NCI-H748 treated with DMSO at 0.1 percent for 48 hours (cell line): ENCODE measurements around the gene CAPN13.

ENCODE experiments used
- DNase-seq: peaks from one replicate; lab custom pipeline; 2025; lab: John Stamatoyannopoulos, UW

CAPN13 gene

DNA sequence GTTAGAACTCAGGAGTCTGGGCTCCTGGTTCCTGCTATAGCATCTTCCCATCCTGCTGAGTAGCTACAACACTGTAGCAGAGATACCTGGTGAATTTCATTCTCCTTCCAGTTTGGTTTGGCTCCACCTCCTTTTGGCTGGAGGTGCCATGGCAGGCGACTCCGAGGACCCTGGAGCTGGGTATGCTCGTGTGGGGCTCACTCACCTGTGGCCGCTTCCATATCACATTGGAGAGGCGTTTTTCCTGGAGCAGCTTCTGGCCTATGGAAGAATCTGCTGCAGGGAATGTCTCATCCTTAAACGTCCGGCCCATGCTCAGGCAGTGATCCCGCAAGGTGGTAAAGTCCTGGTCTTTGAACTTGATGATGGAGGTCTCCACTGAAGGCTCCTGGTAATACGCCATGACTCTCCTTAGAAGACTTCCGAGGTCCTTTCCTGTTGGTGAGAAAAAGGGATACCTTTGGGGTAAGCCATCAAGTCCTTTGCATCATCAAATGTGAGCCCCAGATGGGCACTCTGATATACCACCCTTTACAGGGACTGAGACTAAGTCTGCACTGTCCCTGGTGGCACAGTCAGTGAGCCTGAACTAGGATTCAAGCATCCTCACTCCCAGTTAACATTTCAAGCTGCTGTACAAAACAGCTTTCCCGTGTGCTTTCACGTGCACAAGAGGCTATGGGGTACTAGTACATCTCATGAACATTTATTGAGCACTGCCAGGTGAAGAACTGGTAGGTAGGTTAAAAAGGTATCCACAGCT, 20.1 kb downstream of the CAPN13 start:
- DNase-seq = no peak

DNA sequence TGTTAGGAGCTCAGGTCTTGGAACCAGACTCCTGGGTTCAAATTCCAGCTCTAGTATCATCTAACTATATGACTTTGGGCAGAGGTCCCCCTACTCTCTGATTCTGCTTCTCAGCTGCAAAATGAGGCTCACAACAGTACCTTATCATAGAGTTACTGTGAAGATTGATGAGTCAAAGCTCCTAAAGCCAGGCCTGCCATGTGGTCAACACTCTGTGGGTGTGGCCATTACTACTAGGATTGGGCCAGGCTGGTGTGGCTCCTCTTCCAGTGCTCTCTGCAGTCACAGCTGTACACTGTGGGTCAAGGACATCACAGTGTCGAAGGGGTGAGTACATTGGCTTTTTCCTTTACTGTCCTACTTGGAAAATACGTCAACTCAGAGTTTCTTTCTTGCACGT, 22.6 kb downstream of the CAPN13 start:
- no peak for DNase-seq

DNA sequence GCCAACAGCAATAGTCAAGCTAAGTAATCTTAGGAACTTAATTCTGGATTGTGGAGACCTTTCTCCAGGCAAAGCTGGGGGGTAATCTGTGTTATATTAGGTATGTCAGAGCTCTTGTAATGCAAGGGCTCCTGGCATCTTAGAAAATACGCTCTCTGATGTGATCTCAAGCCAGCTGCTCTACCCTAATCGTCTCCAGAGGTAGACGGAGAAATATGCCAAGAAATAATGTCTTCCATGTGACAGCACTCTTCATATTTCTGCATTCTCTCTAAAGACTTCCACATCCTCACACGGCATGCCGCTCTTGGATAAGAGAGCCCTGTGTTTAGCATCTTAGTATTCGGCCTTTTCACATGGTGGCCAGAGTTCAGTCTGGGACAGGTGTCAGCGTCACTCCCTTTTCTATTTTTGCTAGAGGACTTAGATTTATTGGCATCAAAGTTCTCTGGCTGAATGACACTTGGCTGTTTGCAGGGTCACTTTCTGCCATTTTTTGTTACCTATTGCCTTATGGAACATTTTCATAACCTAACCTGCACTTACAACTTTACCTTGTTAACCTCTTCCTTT, 25.2 kb downstream of the CAPN13 start:
- no peak for DNase-seq

GRCh38 chr2:30781451-30781850, 25.8 kb downstream of the CAPN13 start:
- DNase-seq = no peak

DNA sequence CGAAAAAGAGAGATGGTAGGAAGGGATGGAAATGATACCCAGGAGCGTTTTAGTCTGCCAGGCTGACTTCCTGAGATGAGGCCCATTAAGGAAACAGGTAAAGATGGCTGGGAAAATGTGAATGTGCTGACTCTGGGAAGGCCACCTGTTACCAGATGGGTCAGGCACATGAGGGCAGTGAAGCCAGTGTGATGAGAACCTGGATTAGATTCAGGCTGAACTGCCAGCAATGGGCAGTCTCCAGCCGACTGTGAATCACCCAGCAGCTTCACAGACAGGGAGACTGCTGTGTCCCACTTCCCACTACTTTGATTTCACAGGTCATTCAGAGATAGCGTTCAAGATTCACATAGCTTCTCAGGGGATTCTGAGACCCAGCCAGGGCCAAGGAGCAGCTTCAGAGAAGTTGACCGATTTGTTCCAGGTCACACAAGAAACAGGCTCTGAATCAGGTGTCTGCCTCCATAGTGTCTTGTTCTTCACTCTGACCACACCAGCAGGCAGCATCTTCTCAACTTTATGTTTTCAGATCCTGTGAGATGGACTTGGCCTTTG, 26.4 kb downstream of the CAPN13 start:
- DNase-seq = no peak

- no peak for DNase-seq
Observed at GRCh38 chr2:30778611-30779010, 28.6 kb downstream of the CAPN13 start.

GRCh38 chr2:30777661-30778505, 29.4 kb downstream of the CAPN13 start:
- no peak for DNase-seq

- DNase-seq = no peak
Observed at GRCh38 chr2:30776831-30777635, 30.2 kb downstream of the CAPN13 start.

DNA sequence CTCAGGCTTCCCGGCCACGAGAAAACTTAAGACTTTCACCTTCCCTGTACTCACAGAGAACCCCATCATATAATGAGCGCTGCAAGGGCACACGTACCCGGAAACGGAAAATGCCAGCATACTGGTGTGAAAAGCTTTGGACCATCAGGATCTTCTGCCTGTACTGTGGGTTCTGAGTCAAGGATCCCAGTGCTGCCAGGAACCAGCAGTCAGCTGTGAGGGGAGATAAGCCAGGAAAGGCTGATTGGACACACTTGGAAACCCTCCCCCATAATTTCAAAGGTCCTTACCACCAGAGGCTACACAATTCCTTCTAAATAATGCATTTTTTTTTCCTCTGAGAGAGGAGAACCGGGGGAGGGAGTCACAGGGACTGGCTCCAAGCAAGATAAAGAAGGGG, 31.4 kb downstream of the CAPN13 start:
- DNase-seq = no peak

DNA sequence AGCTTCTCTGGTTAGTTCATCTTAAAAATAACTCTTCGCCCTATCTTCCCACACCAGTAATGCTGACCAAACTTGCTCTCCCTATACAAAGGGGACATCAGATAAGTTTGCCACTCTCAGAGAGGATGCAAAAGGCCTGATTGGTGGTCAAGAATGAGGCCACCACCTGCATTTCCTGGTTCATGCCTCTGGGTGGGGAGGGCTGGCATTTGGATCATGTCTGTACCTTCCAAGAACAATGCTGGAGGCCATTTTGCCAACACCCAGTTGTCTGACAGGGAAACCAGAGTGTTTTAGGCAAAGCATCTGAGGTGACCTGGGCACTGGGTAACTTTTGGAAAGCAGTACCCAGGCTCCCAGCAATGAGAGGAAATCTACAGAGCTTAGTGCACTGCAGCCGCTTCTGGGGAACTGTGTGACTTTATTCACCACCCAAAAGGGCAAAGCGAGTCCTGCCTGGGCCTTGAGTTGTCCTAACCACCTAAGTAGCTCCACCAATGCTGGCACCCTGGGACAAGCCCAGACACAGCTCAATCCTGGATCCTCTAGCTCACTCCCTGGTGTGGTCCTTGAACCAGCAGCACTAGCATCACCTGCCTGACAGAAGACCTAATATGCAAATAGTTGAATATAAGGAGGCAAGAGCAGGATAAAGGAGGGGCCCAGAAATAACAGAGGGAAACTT, 35.1 kb downstream of the CAPN13 start:
- no peak for DNase-seq

DNA sequence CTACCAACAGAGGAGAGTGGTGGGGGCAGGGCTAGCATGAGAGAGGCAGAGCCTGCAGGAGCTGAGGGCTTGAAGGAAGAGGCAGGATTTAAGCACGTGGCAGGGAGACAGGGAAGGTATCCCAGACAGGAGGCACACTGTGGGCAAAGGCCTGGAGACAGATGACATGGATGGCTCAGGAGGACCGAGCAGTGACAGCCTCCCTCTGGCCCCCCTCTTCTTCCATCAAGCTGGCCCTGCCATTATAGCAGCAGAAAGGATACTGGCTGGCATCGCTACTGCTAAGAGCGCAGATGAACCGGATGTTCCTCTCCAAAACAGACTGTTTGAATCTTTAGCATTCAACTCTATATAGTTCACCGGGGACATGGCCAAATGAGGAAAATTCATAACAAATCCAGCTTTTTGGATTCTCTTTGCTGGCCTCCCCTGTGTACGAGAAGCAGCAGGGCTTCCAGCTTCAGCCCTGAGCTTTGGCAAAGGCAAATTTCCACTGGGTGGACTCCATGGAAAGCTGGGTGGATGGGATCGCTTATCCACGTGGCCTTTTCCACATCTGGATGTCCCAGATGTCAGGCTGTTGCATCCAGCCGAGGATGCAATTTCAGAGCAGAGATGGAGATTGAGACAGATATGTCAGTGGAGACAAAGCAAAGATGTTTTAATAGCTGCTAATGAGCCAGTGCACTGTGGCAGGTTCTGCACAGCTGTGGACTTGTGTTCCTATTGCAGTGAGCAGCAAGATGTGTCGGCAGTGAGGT, 36.2 kb downstream of the CAPN13 start:
- DNase-seq = no peak

GRCh38 chr2:30769891-30770462, 37.3 kb downstream of the CAPN13 start:
- DNase-seq = no peak

GRCh38 chr2:30769481-30769780, 37.8 kb downstream of the CAPN13 start:
- DNase-seq = no peak

- DNase-seq = no peak
Observed at GRCh38 chr2:30768708-30769480, 38.4 kb downstream of the CAPN13 start.

DNA sequence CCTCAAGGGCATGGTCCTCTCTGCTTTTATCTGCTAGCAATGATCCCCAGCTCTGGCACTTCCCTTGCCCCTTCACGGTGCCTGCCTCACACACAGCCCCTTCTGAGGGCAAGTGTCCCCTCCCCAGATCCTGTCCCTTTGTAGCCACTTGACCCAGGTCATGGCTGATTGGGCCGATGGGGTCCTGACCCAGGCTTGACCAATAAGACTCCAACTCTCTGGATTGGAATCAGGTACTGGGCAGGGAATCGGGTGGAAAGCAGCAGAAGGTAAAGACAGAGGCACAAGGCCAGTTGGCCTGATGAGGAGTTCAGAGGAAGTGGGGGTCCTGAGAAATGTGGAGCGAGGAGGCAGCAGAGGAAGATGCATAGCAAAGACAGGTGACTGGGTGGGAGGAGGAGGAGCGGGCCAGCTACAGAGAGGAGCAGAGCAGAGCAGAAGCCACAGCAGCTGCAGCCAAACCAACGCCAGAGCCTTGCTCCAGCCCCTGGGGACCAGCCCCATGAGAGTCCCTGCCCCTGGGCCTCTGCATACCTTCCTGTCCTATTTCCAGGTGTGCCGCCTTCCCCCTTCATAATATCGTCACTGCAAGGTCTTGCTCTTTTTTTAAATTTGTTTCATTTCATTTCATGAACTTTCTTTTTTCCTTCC, 39.1 kb downstream of the CAPN13 start:
- no peak for DNase-seq

DNA sequence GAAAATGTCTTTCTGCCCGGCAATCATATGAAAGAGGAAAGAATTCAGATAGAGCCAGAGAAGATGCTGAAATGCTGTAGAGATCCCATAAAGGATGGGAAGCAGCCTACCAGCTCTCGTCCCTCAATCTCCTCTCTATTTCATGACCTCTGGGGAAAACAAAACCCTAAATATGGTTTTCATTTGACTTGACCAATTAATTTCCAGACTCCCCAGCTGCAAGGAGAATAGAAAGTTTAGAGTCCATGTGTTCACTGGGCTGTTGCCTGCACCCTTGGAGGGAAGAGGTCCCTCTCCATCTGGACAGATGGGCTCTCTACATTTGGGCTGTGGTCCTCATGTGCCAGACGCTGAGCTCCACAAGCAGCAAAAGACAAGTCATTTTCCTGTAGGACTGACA, 40.6 kb downstream of the CAPN13 start:
- DNase-seq = no peak

GRCh38 chr2:30765876-30766470, 41.3 kb downstream of the CAPN13 start:
- no peak for DNase-seq

DNA sequence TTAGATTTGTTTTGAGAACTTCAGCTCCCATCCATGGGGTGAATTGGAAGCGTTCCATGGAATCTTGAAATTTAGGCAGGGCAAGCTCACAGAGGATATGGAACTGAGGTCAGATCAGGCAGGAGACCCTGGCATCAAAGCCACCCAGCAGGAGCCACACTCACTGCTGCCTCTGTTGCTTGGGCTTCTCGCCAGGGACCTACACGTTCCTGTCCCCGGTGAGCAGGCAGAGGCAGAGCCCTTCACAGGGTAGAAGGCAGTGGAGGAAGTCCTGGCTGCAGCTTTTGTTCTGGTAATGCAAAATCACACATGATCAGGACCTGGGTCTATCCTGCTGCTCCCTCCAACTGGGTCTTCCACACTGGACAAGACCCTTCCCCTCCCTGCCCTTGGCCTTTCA, 42.1 kb downstream of the CAPN13 start:
- no peak for DNase-seq
